HG03139 (cell line): ENCODE measurements around the gene MBD3L5.
"Not testable (repeated sequence)": the region's sequence is repeated elsewhere in the genome, so short reads cannot be mapped to it uniquely, and the experiment has no call there.

Source experiments
- ATAC-seq: cut with Tn5 transposase; IDR thresholded peaks from one replicate; pipeline ENCODE4 v1.9.1; 2021; ENCODE audit not compliant: unreplicated experiment

Gene MBD3L5

DNA sequence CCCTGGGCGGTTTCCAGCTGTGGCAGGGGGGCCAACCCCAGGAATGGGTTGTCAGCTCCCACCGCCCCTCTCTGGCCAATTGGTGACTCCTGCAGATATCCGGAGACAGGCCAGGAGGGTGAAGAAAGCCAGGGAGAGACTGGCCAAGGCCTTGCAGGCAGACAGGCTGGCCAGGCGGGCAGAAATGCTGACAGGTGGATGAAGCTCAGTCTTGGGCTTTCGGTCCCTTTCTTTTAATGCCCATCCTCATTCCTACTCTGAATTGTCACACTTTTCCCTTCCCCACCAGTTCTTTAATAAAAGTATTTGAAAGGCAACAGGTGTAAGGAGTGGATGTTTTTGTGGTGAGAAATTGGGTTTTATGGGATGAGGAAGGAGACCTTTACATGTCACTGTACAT lies 21.0 kb downstream of the MBD3L5 start:
- ATAC-seq = not testable (repeated sequence)

DNA sequence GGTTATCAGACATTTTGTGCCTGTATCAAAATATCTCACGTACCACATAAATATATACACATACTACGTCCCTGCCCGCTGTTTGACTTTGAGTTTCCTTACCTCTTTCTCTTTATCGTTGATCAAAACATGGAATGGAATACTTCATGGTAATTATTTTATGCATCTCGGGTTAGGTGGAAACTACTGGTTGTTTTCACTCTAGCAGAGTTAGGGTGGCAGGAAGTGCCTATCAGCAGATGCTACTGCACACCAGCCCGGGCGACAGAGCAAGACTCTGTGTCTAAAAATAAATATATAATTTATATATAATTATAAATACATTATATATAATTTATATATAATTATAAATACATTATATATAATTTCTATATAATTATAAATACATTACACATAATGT lies 22.5 kb downstream of the MBD3L5 start:
- ATAC-seq = not testable (repeated sequence)

DNA sequence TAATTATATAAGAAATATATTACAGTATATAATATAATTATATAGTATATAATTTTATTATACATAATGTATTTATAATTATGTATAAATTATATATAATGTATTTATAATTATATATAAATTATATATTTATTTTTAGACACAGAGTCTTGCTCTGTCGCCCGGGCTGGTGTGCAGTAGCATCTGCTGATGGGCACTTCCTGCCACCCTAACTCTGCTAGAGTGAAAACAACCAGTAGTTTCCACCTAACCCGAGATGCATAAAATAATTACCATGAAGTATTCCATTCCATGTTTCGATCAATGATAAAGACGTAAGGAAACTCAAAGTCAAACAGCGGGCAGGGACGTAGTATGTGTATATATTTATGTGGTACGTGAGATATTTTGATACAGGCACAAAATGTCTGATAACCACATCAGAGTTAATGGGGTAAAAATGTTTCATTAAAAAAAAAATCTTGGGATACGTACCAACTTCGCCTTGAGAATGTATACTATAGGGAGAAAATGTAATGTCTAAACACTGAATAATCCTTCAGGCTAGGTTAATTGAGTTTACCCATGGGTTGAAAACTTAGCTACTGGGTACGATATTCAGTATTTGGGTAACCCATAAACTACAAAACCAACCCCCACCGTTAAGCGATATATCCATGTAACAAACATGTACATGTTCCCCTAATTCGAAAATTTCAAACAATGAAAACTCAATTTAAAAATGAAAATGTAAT lies 24.4 kb downstream of the MBD3L5 start:
- not testable (repeated sequence) for ATAC-seq

GRCh38 chr19:7055679-7056078 lies 25.3 kb downstream of the MBD3L5 start:
- ATAC-seq = not testable (repeated sequence)

DNA sequence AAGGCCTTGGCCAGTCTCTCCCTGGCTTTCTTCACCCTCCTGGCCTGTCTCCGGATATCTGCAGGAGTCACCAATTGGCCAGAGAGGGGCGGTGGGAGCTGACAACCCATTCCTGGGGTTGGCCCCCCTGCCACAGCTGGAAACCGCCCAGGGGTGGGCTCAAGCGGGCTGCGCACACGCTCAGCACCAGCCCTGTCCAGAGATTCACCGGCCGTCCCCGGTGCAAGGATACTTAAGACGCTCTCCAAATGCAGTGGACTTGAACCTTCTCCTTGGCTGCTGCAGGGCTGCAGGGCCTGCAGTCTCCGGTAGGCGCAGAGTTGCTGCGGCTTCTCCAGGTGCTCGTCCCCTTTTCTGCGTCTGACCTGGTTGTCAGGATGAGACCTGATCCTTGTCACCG lies 26.0 kb downstream of the MBD3L5 start:
- ATAC-seq = not testable (repeated sequence)

- not testable (repeated sequence) for ATAC-seq
These were observed 28.2 kb downstream of the MBD3L5 start, which contains the start of gene MBD3L3 for GRCh38 chr19:7058576-7058975. TSS of gene MBD3L3 (minus strand) at chr19:7058676. CDS start at chr19:7058605, 71 bp downstream.

GRCh38 chr19:7059977-7060376 lies 29.6 kb downstream of the MBD3L5 start:
- not testable (repeated sequence) for ATAC-seq

DNA sequence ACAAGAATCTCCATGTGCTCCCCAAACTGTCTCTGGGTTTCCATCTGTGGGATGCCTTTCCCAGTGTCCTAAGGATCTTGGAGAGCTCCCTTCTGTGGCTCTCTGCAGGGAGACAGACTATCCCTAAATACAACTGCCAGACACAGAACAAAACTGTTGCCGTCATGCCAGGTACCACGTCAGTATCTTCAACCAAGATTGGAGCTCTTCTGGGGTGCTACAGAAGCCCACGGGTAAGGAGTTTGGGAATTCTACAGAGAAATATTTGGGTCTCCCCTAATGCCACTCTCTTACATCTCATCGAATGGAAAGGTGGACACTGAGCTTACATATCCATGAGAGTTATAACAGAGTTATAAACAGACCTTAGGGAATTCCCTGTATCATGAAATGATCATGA lies 33.0 kb downstream of the MBD3L5 start:
- no peak for ATAC-seq

GRCh38 chr19:7063764-7064418 lies 33.5 kb downstream of the MBD3L5 start:
- ATAC-seq = no peak

GRCh38 chr19:7067122-7067521 lies 36.7 kb downstream of the MBD3L5 start:
- ATAC-seq = not testable (repeated sequence)

GRCh38 chr19:7067716-7068115 lies 37.3 kb downstream of the MBD3L5 start:
- no peak for ATAC-seq

GRCh38 chr19:7068599-7068998 lies 38.2 kb downstream of the MBD3L5 start:
- ATAC-seq = no peak

GRCh38 chr19:7069042-7069903 lies 38.9 kb downstream of the MBD3L5 start, which contains the start of gene ZNF557:
TSS of gene ZNF557 (plus strand) at chr19:7069703. CDS start at chr19:7075075, 5,372 bp downstream.
- ATAC-seq = peak; percentile 88

GRCh38 chr19:7069904-7070226 lies 39.5 kb downstream of the MBD3L5 start:
- ATAC-seq = no peak

DNA sequence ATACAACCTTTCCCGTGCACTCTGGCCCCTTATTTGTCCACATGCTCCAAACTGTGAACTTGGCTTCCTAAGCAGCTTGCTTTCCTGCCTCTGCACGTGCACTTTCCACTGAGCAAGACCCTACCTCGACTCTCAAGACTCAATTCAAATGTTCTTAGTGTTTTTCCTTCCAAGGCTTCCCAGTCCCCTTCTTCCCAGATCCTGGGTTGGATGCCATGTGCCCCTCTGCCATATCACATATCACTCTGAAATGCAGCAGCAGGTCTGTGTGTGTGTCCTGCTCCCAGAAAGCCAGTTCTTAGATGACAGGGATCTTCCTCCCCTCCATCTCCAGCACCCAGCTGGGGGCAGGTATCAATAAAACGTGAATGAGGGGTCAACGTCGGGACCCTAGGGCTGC lies 42.2 kb downstream of the MBD3L5 start:
- ATAC-seq = no peak

- ATAC-seq = no peak
These were observed 44.4 kb downstream of the MBD3L5 start for GRCh38 chr19:7074705-7075282.

DNA sequence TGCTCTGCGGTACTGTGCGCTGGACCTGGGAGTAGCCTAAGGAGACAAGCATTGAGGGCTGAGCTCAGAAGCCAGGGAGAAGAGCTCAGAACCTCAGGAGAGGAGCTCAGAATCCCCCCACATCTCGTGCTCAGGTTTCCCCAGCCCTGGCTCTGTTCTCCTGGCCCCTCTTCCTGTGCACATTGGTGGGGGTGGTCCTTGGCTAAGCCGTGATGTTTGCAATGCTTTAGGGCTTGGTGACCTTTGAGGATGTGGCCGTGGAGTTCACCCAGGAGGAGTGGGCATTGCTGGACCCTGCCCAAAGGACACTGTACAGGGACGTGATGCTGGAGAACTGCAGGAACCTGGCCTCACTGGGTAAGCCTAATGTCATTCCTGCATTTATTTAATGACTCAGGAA lies 45.8 kb downstream of the MBD3L5 start:
- no peak for ATAC-seq

DNA sequence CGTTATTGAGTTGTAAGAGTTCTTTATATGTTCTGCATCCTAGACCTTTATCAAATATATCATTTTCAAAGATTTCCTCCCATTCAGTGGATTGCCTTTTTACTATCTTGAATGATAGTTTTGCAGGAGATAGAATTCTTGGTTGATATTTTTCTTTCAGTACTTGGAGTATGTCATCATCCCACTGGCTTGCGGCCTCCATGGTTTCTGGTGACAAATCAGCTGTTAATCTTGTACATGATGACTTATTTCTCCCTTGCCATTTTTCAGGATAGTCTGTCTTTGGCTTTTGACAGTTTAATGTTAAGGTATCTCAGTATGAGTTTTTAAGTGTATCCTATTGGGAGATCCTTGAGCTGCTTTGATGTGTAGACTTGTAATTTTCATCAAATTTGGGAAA lies 47.6 kb downstream of the MBD3L5 start:
- no peak for ATAC-seq
